Activated CD8-positive, alpha-beta T cell treated with anti-CD3 and anti-CD28 coated beads for 36 hours (primary cell): ENCODE data around the gene ERCC6L2. TPM values are rescaled to one million over a fixed set of nuclear protein-coding genes. Genes with fewer than 3 reads are reported as not detected.

Experiments used
- ATAC-seq: fragments of 200-7000 bp; cut with Tn5 transposase; one replicate; pipeline ENCODE4 v1.10.0; 2021; ENCODE audit warnings: mild to moderate bottlenecking, moderate library complexity
- CTCF ChIA-PET: fragments of 350-600 bp; sonication (Branson Sonifier 250); formaldehyde crosslinking; loops from one replicate; lab custom pipeline; 2021; ENCODE audit warnings: antibody characterized with exemption; lab: Charles Lee
- POLR2A ChIA-PET: fragments of 350-600 bp; sonication (Branson Sonifier 250); formaldehyde crosslinking; loops from one replicate; lab custom pipeline; 2021; ENCODE audit warnings: antibody characterized with exemption; lab: Charles Lee
- DNase-seq: peaks from one replicate; pipeline ENCODE4 v3.0.0-alpha.2; 2020
- H3K27ac Mint-ChIP-seq: one replicate; pipeline ENCODE4 v1.8.0; 2021; ENCODE audit warnings: mild to moderate bottlenecking, mixed read lengths
- H3K27me3 Mint-ChIP-seq: one replicate; pipeline ENCODE4 v1.8.0; 2021; ENCODE audit warnings: mixed read lengths
- H3K36me3 Mint-ChIP-seq: one replicate; pipeline ENCODE4 v1.8.0; 2021; ENCODE audit warnings: low read depth, mixed read lengths
- H3K4me1 Mint-ChIP-seq: one replicate; pipeline ENCODE4 v1.8.0; 2021; ENCODE audit warnings: low read depth, mixed read lengths
- H3K4me3 Mint-ChIP-seq: one replicate; pipeline ENCODE4 v1.8.0; 2021; ENCODE audit warnings: mild to moderate bottlenecking, moderate library complexity, mixed read lengths
- H3K9me3 Mint-ChIP-seq: one replicate; pipeline ENCODE4 v1.8.0; 2021; ENCODE audit warnings: mixed read lengths
- CTCF ChIP-seq: fragments of 200-600 bp; IDR thresholded peaks from one replicate; pipeline ENCODE4 v1.8.0; 2022; ENCODE audit warnings: antibody characterized with exemption, mild to moderate bottlenecking
- intact Hi-C: fragments of 100-400 bp; cut with micrococcal nuclease; formaldehyde crosslinking; loops from one replicate; pipeline ENCODE4 v1.10.0; 2022
- total RNA-seq, 2 experiments: library from RNA; stranded (reverse); gene quantifications; one replicate each; pipeline ENCODE4 v1.2.3, GENCODE V29; 2021

ERCC6L2 gene
- total RNA-seq, 2 experiments from 2014 or later = 31.2 to 34.7 TPM

GRCh38 chr9:95891067-95891671 is 15.7 kb downstream of the ERCC6L2 start:
- intact Hi-C loops = no loop called here
- ATAC-seq = no peak
- CTCF ChIA-PET = interaction anchor here (0.8 to 1.3 kb wide), 2 partner anchors 12 to 26 kb away, joined by 3 read pairs; no protein-coding TSS in a partner anchor
- Mint-ChIP-seq H3K27ac (peak overlapping the region; percentile 71), H3K4me3 (no peak overlapping the region), H3K9me3 (peaks cover 20% of the 10 kb centered on the region), H3K27me3 (no peaks in the 10 kb centered on the region), H3K36me3 (peaks cover 48% of the 10 kb centered on the region), H3K4me1 (peaks cover 61% of the 10 kb centered on the region)
- no peak for TF ChIP-seq CTCF
- POLR2A ChIA-PET = interaction anchor here (0.5 to 1.1 kb wide), 6 partner anchors 9 to 384 kb away, joined by 3 to 4 read pairs (median 3); partner anchors contain the start of gene ERCC6L2
- no peak for DNase-seq

- no peak overlapping the region for H3K27ac Mint-ChIP-seq
- ATAC-seq = no peak
- H3K4me1 Mint-ChIP-seq = peaks cover 62% of the 10 kb centered on the region
- peaks cover 23% of the 10 kb centered on the region for H3K9me3 Mint-ChIP-seq
- no peaks in the 10 kb centered on the region for H3K27me3 Mint-ChIP-seq
- intact Hi-C loops = no loop called here
- ChIA-PET CTCF (no interaction called here), POLR2A (interaction anchor here (1.4 kb wide), 1 partner anchor 18 kb away, joined by 3 read pairs; no protein-coding TSS in a partner anchor)
- peaks cover 44% of the 10 kb centered on the region for H3K36me3 Mint-ChIP-seq
- H3K4me3 Mint-ChIP-seq = no peak overlapping the region
- DNase-seq = no peak
- TF ChIP-seq CTCF = no peak
Observed at GRCh38 chr9:95892690-95893089, 17.2 kb downstream of the ERCC6L2 start.

- H3K9me3 Mint-ChIP-seq = peaks cover 21% of the 10 kb centered on the region
- H3K4me1 Mint-ChIP-seq = peaks cover 46% of the 10 kb centered on the region
- peak overlapping the region; percentile 81 for H3K27ac Mint-ChIP-seq
- ATAC-seq (no peak), DNase-seq (no peak)
- H3K4me3 Mint-ChIP-seq = no peak overlapping the region
- POLR2A ChIA-PET = interaction anchor here (1.3 kb wide), 2 partner anchors 20 to 21 kb away, joined by 3 to 4 read pairs; partner anchors contain the start of gene ERCC6L2
- peaks cover 46% of the 10 kb centered on the region for H3K36me3 Mint-ChIP-seq
- H3K27me3 Mint-ChIP-seq = no peaks in the 10 kb centered on the region
- TF ChIP-seq CTCF = no peak
- CTCF ChIA-PET = interaction anchor here (1.1 kb wide), 2 partner anchors 115 to 336 kb away, joined by 3 to 4 read pairs; no protein-coding TSS in a partner anchor
- intact Hi-C loops = no loop called here
Observed at GRCh38 chr9:95896580-95896979, 21.1 kb downstream of the ERCC6L2 start.

- POLR2A ChIA-PET = no interaction called here
Observed at GRCh38 chr9:95901506-95901905, 26.0 kb downstream of the ERCC6L2 start.

More at GRCh38 chr9:95901506-95901905, 26.0 kb downstream of the ERCC6L2 start:
- Mint-ChIP-seq H3K27ac (no peak overlapping the region), H3K4me1 (peaks cover 32% of the 10 kb centered on the region), H3K9me3 (peaks cover 3% of the 10 kb centered on the region), H3K4me3 (no peak overlapping the region), H3K36me3 (peaks cover 22% of the 10 kb centered on the region), H3K27me3 (no peaks in the 10 kb centered on the region)
- intact Hi-C loops = no loop called here
- ATAC-seq (no peak), DNase-seq (no peak)
- no peak for TF ChIP-seq CTCF
- CTCF ChIA-PET = no interaction called here
